ENCODE results near the gene SPCS2.

The SPCS2 gene

DNA sequence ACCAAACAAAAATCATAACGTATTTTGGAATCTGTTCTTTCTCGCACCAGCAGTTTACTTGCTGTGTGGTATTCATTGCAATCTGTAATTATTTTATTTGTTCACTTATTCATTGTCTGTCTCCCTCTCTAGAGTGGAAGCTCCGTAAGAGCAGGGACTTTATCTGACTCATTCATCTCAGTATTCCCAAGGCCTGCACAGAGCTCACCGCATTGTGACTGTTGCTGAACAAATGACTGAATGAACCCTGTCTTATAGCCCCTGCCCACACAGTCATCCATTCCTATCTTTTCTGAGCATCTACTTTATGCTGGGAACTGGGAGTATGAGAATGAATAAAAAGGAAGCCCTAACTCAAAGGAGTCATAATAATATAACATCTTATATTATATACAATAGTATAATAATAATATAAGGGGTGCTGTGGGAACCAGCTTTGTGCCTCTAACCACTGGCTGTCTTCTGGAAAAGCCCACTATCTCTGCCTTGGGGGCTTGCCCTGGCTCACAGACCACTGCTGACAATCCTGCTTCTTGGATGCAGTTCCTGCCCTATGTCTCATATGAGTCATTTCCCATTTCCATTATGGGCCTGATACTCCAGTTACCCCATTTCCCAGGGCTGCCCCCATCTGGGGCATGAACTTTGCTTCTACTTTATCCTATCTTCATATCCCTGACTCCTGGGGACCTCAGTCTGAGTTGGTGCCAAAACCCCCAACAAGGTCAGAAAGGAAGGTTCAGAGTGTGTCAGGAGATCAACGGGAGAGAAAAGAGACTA is 11.2 kb upstream of the SPCS2 start:
- Histone ChIP-seq H3K79me1 (ENCODE audit: low read length) (no peaks in the 10 kb centered on the region), H2BK5ac (ENCODE audit: low read length) (no peak overlapping the region), H3K27ac (ENCODE audit: low read depth, low read length) (no peak overlapping the region), H3K36me3 (ENCODE audit: control insufficient read depth, insufficient read depth, low read length) (no peaks in the 10 kb centered on the region), H3K4ac (ENCODE audit: low read depth, low read length) (no peak overlapping the region), H2BK15ac (replicated peaks; ENCODE audit: low read depth) (no peak overlapping the region), H3K9ac (ENCODE audit: low read length) (no peak overlapping the region), H3K23ac (ENCODE audit: low read length) (no peak overlapping the region), H3K18ac (ENCODE audit: low read length) (no peak overlapping the region), H3K27me3 (ENCODE audit: insufficient read depth, low read length, poor library complexity) (no peaks in the 10 kb centered on the region), H4K8ac (ENCODE audit: low read depth, low read length) (no peak overlapping the region), H3K4me2 (ENCODE audit: low read length) (no peak overlapping the region), H4K5ac (ENCODE audit: low read length) (no peak overlapping the region), H3K79me2 (ENCODE audit: control insufficient read depth, insufficient read depth, low read length) (no peaks in the 10 kb centered on the region), H2BK120ac (ENCODE audit: low read depth, low read length) (no peak overlapping the region), H3K56ac (ENCODE audit: low read length) (no peak overlapping the region), H2AK5ac (ENCODE audit: low read length) (no peak overlapping the region), H3K4me3 (ENCODE audit: low read length) (no peak overlapping the region), H3K4me1 (ENCODE audit: control insufficient read depth, low read depth, low read length) (no peaks in the 10 kb centered on the region)
- no peak for DNase-seq
- no CpG with 5 or more reads among the region's 5 CpGs for WGBS (ENCODE audit: extremely low coverage, insufficient coverage, low lambda C conversion rate)

GRCh38 chr11:74941492-74941891 is 7.6 kb upstream of the SPCS2 start:
- H3K27me3 ChIP-seq (ENCODE audit: insufficient read depth, low read length, poor library complexity): no peaks in the 10 kb centered on the region
- H3K23ac ChIP-seq (ENCODE audit: low read length): no peak overlapping the region
- no peak overlapping the region for H2AK5ac ChIP-seq (ENCODE audit: low read length)
- H3K79me1 ChIP-seq (ENCODE audit: low read length): no peaks in the 10 kb centered on the region
- H2BK15ac ChIP-seq (replicated peaks; ENCODE audit: low read depth): no peak overlapping the region
- no peak for DNase-seq
- no peak overlapping the region for H3K56ac ChIP-seq (ENCODE audit: low read length)
- no peak overlapping the region for H2BK120ac ChIP-seq (ENCODE audit: low read depth, low read length)
- no peaks in the 10 kb centered on the region for H3K4me1 ChIP-seq (ENCODE audit: control insufficient read depth, low read depth, low read length)
- H4K5ac ChIP-seq (ENCODE audit: low read length): no peak overlapping the region
- H3K79me2 ChIP-seq (ENCODE audit: control insufficient read depth, insufficient read depth, low read length): no peaks in the 10 kb centered on the region
- no peak overlapping the region for H3K4me2 ChIP-seq (ENCODE audit: low read length)
- no peak overlapping the region for H2BK5ac ChIP-seq (ENCODE audit: low read length)
- no peaks in the 10 kb centered on the region for H3K36me3 ChIP-seq (ENCODE audit: control insufficient read depth, insufficient read depth, low read length)
- H4K8ac ChIP-seq (ENCODE audit: low read depth, low read length): no peak overlapping the region
- no peak overlapping the region for H3K4ac ChIP-seq (ENCODE audit: low read depth, low read length)
- no peak overlapping the region for H3K27ac ChIP-seq (ENCODE audit: low read depth, low read length)
- H3K9ac ChIP-seq (ENCODE audit: low read length): no peak overlapping the region
- H3K18ac ChIP-seq (ENCODE audit: low read length): no peak overlapping the region
- H3K4me3 ChIP-seq (ENCODE audit: low read length): no peak overlapping the region

GRCh38 chr11:74942073-74942759 is 6.8 kb upstream of the SPCS2 start:
- Histone ChIP-seq H3K4me2 (ENCODE audit: low read length) (no peak overlapping the region), H3K27ac (ENCODE audit: low read depth, low read length) (no peak overlapping the region), H4K5ac (ENCODE audit: low read length) (no peak overlapping the region), H3K4ac (ENCODE audit: low read depth, low read length) (no peak overlapping the region), H3K4me3 (ENCODE audit: low read length) (no peak overlapping the region), H3K79me2 (ENCODE audit: control insufficient read depth, insufficient read depth, low read length) (no peaks in the 10 kb centered on the region), H3K27me3 (ENCODE audit: insufficient read depth, low read length, poor library complexity) (no peaks in the 10 kb centered on the region), H3K23ac (ENCODE audit: low read length) (no peak overlapping the region), H3K9ac (ENCODE audit: low read length) (no peak overlapping the region), H3K36me3 (ENCODE audit: control insufficient read depth, insufficient read depth, low read length) (no peaks in the 10 kb centered on the region), H3K79me1 (ENCODE audit: low read length) (no peaks in the 10 kb centered on the region), H2BK15ac (replicated peaks; ENCODE audit: low read depth) (no peak overlapping the region), H3K56ac (ENCODE audit: low read length) (no peak overlapping the region), H2BK5ac (ENCODE audit: low read length) (no peak overlapping the region), H4K8ac (ENCODE audit: low read depth, low read length) (no peak overlapping the region), H3K18ac (ENCODE audit: low read length) (no peak overlapping the region), H3K4me1 (ENCODE audit: control insufficient read depth, low read depth, low read length) (no peaks in the 10 kb centered on the region), H2AK5ac (ENCODE audit: low read length) (no peak overlapping the region), H2BK120ac (ENCODE audit: low read depth, low read length) (no peak overlapping the region)
- no peak for DNase-seq
- WGBS (ENCODE audit: extremely low coverage, insufficient coverage, low lambda C conversion rate): no CpG with 5 or more reads among the region's 5 CpGs

DNA sequence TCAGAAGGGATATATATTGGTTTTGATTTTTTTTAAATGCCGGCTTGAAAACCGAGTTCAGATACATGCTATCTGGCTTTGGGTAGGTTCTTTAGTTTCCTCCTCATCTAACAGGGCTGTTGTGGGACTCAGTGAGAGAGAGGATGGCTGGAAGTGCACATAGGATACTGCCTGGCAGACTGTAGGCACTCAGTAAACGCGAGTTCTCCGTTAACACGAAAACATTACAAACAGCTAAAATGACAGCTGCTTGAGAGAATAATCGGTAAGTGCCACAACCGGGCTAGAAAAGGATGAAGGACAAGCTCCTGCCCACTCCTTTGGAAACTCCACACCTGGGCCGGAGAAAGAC is 544 bp upstream of the SPCS2 start:
- Histone ChIP-seq H4K8ac (ENCODE audit: low read depth, low read length) (no peak overlapping the region), H3K56ac (ENCODE audit: low read length) (peak overlapping the region; percentile 91), H3K4me1 (ENCODE audit: control insufficient read depth, low read depth, low read length) (peaks cover 2% of the 10 kb centered on the region), H3K36me3 (ENCODE audit: control insufficient read depth, insufficient read depth, low read length) (no peaks in the 10 kb centered on the region), H3K23ac (ENCODE audit: low read length) (no peak overlapping the region), H3K4me2 (ENCODE audit: low read length) (peak overlapping the region; percentile 100), H2BK15ac (replicated peaks; ENCODE audit: low read depth) (no peak overlapping the region), H3K27me3 (ENCODE audit: insufficient read depth, low read length, poor library complexity) (no peaks in the 10 kb centered on the region), H3K9ac (ENCODE audit: low read length) (peak overlapping the region; percentile 83), H3K18ac (ENCODE audit: low read length) (peak overlapping the region; percentile 34), H3K4me3 (ENCODE audit: low read length) (peak overlapping the region; percentile 88), H3K79me1 (ENCODE audit: low read length) (peaks cover 10% of the 10 kb centered on the region), H2BK5ac (ENCODE audit: low read length) (no peak overlapping the region), H3K4ac (ENCODE audit: low read depth, low read length) (no peak overlapping the region), H4K5ac (ENCODE audit: low read length) (no peak overlapping the region), H2BK120ac (ENCODE audit: low read depth, low read length) (no peak overlapping the region), H3K27ac (ENCODE audit: low read depth, low read length) (no peak overlapping the region), H2AK5ac (ENCODE audit: low read length) (no peak overlapping the region), H3K79me2 (ENCODE audit: control insufficient read depth, insufficient read depth, low read length) (peaks cover 31% of the 10 kb centered on the region)
- no CpG with 5 or more reads among the region's 9 CpGs for WGBS (ENCODE audit: extremely low coverage, insufficient coverage, low lambda C conversion rate)
- no peak for DNase-seq

GRCh38 chr11:74949753-74950137 is 679 bp downstream of the SPCS2 start:
- Histone ChIP-seq H4K8ac (ENCODE audit: low read depth, low read length) (peak overlapping the region; percentile 17), H3K79me2 (ENCODE audit: control insufficient read depth, insufficient read depth, low read length) (peaks cover 38% of the 10 kb centered on the region), H3K4me2 (ENCODE audit: low read length) (peak overlapping the region; percentile 29), H2BK15ac (replicated peaks; ENCODE audit: low read depth) (no peak overlapping the region), H2AK5ac (ENCODE audit: low read length) (no peak overlapping the region), H4K5ac (ENCODE audit: low read length) (no peak overlapping the region), H3K27me3 (ENCODE audit: insufficient read depth, low read length, poor library complexity) (no peaks in the 10 kb centered on the region), H3K4ac (ENCODE audit: low read depth, low read length) (peak overlapping the region; percentile 86), H3K9ac (ENCODE audit: low read length) (peak overlapping the region; percentile 99), H3K23ac (ENCODE audit: low read length) (no peak overlapping the region), H3K36me3 (ENCODE audit: control insufficient read depth, insufficient read depth, low read length) (no peaks in the 10 kb centered on the region), H3K4me1 (ENCODE audit: control insufficient read depth, low read depth, low read length) (peaks cover 2% of the 10 kb centered on the region), H3K4me3 (ENCODE audit: low read length) (peak overlapping the region; percentile 97), H3K18ac (ENCODE audit: low read length) (no peak overlapping the region), H2BK120ac (ENCODE audit: low read depth, low read length) (no peak overlapping the region), H3K79me1 (ENCODE audit: low read length) (peaks cover 14% of the 10 kb centered on the region), H2BK5ac (ENCODE audit: low read length) (no peak overlapping the region), H3K27ac (ENCODE audit: low read depth, low read length) (no peak overlapping the region), H3K56ac (ENCODE audit: low read length) (peak overlapping the region; percentile 99)
- no CpG with 5 or more reads among the region's 6 CpGs for WGBS (ENCODE audit: extremely low coverage, insufficient coverage, low lambda C conversion rate)
- peak; percentile 9 for DNase-seq
